ENCODE results near the gene VPS72. TPM values are rescaled to one million over a fixed set of nuclear protein-coding genes. Genes with fewer than 3 reads are reported as not detected.
A peak's percentile ranks its signal among the peaks of the same experiment; 100 is the strongest.

VPS72 gene
- total and polyA plus RNA-seq, 2 of the 13 experiments (the other 11 are each of a cell fraction or from before 2014, with no cell fraction given): 33.7 to 34.5 TPM

- TF ChIP-seq NFYB (CRISPR knock-in tag; IDR thresholded peaks at IDR 0.05) (peak; percentile 87), NFYC (CRISPR knock-in tag; IDR thresholded peaks at IDR 0.05) (peak; percentile 81), ZNF124 (CRISPR knock-in tag; IDR thresholded peaks at IDR 0.05) (0 out of 2 replicates have a peak, but pooled peaks have one; percentile 37), HOXA3 (CRISPR knock-in tag; IDR thresholded peaks at IDR 0.05) (0 out of 2 replicates have a peak, but pooled peaks have one; percentile 7), GMEB2 (CRISPR knock-in tag; IDR thresholded peaks at IDR 0.05; ENCODE audit: low read depth) (no peak), ZNF501 (CRISPR knock-in tag; IDR thresholded peaks at IDR 0.05) (peak; percentile 78), SOX5 (CRISPR knock-in tag; IDR thresholded peaks at IDR 0.05; ENCODE audit: borderline replicate concordance) (no peak; the same call in 1 of the 2 replicates), MED1 (CRISPR knock-in tag; IDR thresholded peaks at IDR 0.05) (0 out of 2 replicates have a peak, but pooled peaks have one; percentile 9), ZNF607 (CRISPR knock-in tag; IDR thresholded peaks at IDR 0.05; ENCODE audit: borderline replicate concordance) (peak; percentile 91; the same call in 1 of the 2 replicates), PHF8 (CRISPR knock-in tag; IDR thresholded peaks at IDR 0.05) (peak; percentile 59; the same call in 1 of the 2 replicates), POLR2G (IDR thresholded peaks at IDR 0.05; ENCODE audit: low read depth, low read length) (peak; percentile 70), YY1 (IDR thresholded peaks at IDR 0.05; ENCODE audit: insufficient read depth, insufficient replicate concordance, low read depth, low read length) (peak; percentile 54), ZNF275 (CRISPR knock-in tag; IDR thresholded peaks at IDR 0.05; ENCODE audit: borderline replicate concordance) (0 out of 2 replicates have a peak, but pooled peaks have one; percentile 80), AKAP8 (CRISPR knock-in tag; IDR thresholded peaks at IDR 0.05) (0 out of 2 replicates have a peak, but pooled peaks have one; percentile 23), PATZ1 (CRISPR knock-in tag; IDR thresholded peaks at IDR 0.05) (peak; percentile 33), HMGA1 (CRISPR knock-in tag; conservative IDR thresholded peaks at IDR 0.05) (no peak), ZFP36L1 (CRISPR knock-in tag; IDR thresholded peaks at IDR 0.05) (0 out of 2 replicates have a peak, but pooled peaks have one; percentile 49), ZNF430 (CRISPR knock-in tag; IDR thresholded peaks at IDR 0.05) (0 out of 2 replicates have a peak, but pooled peaks have one; percentile 51), PRDM4 (CRISPR knock-in tag; IDR thresholded peaks at IDR 0.05; ENCODE audit: borderline replicate concordance) (no peak), ZNF337 (CRISPR knock-in tag; IDR thresholded peaks at IDR 0.05; ENCODE audit: borderline replicate concordance, low read depth) (0 out of 2 replicates have a peak, but pooled peaks have one; percentile 5)
Observed at GRCh38 chr1:151146412-151147131, 43.4 kb downstream of the VPS72 start, which contains the start of gene SEMA6C (continued).

Measured in HepG2 (cell line).